GM23248 (cell line): ENCODE data around the gene FBXL4. TPM values are rescaled to one million over a fixed set of nuclear protein-coding genes. Genes with fewer than 3 reads are reported as not detected.

Experiments used
- DNase-seq: peaks from one replicate; pipeline ENCODE4 v3.0.0-alpha.2; 2015
- H2AFZ ChIP-seq: fragments of 200-600 bp; sonication (generic); 2 replicates; pipeline ENCODE4 v1.6.1; 2016; ENCODE audit warnings: antibody characterized with exemption
- H3F3A ChIP-seq: fragments of 200-600 bp; sonication (generic); 2 replicates; pipeline ENCODE4 v1.6.1; 2016; ENCODE audit warnings: mild to moderate bottlenecking, antibody characterized with exemption, mixed run types; ENCODE audit not compliant: insufficient read depth
- H3K27ac ChIP-seq: fragments of 200-600 bp; sonication (generic); 2 replicates; pipeline ENCODE4 v1.5.1; 2016; ENCODE audit warnings: mild to moderate bottlenecking
- H3K27me3 ChIP-seq: fragments of 200-600 bp; sonication (generic); replicated peaks from 2 replicates; pipeline ENCODE4 v1.6.1; 2016; ENCODE audit warnings: mild to moderate bottlenecking; ENCODE audit not compliant: insufficient read depth
- H3K36me3 ChIP-seq: fragments of 200-600 bp; sonication (generic); 2 replicates; pipeline ENCODE4 v1.6.1; 2016; ENCODE audit warnings: low read depth, mild to moderate bottlenecking
- H3K4me1 ChIP-seq: fragments of 200-600 bp; sonication (generic); 2 replicates; pipeline ENCODE4 v1.6.1; 2016; ENCODE audit warnings: mild to moderate bottlenecking; ENCODE audit not compliant: insufficient read depth
- H3K4me2 ChIP-seq: fragments of 200-600 bp; sonication (generic); one replicate; pipeline ENCODE4 v1.6.1; 2016; ENCODE audit warnings: mild to moderate bottlenecking; ENCODE audit not compliant: unreplicated experiment
- H3K4me3 ChIP-seq: fragments of 200-600 bp; sonication (generic); 2 replicates; pipeline ENCODE4 v1.5.1; 2016; ENCODE audit warnings: mild to moderate bottlenecking
- H3K79me2 ChIP-seq: fragments of 200-600 bp; sonication (generic); 2 replicates; pipeline ENCODE4 v1.6.1; 2016; ENCODE audit warnings: mild to moderate bottlenecking; ENCODE audit not compliant: insufficient read depth
- H3K9ac ChIP-seq: fragments of 200-600 bp; sonication (generic); 2 replicates; pipeline ENCODE4 v1.6.1; 2016; ENCODE audit warnings: mild to moderate bottlenecking
- H3K9me2 ChIP-seq: fragments of 200-600 bp; sonication (generic); 2 replicates; pipeline ENCODE4 v1.6.1; 2016; ENCODE audit warnings: mixed run types, mild to moderate bottlenecking, moderate library complexity; ENCODE audit not compliant: insufficient read depth
- H3K9me3 ChIP-seq: fragments of 200-600 bp; sonication (generic); one replicate; pipeline ENCODE4 v1.6.1; 2017; ENCODE audit warnings: low read depth
- H4K20me1 ChIP-seq: fragments of 200-600 bp; sonication (generic); 2 replicates; pipeline ENCODE4 v1.6.0; 2016; ENCODE audit not compliant: insufficient read depth
- EZH2 ChIP-seq: fragments of 200-600 bp; sonication (generic); IDR thresholded peaks from 2 replicates; pipeline ENCODE4 v1.6.1; 2018; ENCODE audit warnings: antibody characterized with exemption, mild to moderate bottlenecking; ENCODE audit not compliant: insufficient read depth, poor library complexity, severe bottlenecking
- EZH2phosphoT487 ChIP-seq: fragments of 200-600 bp; sonication (generic); IDR thresholded peaks from 2 replicates; pipeline ENCODE4 v1.6.1; 2018; ENCODE audit warnings: antibody characterized with exemption, moderate library complexity, mild to moderate bottlenecking, low read depth; ENCODE audit not compliant: insufficient read depth
- WGBS, 2 experiments: methylation state at CpG; one replicate each; pipeline ENCODE4 v1.1.6; 2015 to 2017; ENCODE audit warnings: low lambda C conversion rate in 2 of 2, low coverage in 1 of 2; ENCODE audit errors: missing lambda C conversion rate in 2 of 2; 5-methylcytosine and 5-hydroxymethylcytosine counted together
- in situ Hi-C: fragments of 300-500 bp; cut with MboI; formaldehyde crosslinking; loops from 2 replicates; pipeline ENCODE4 v1.15.0; 2020
- polyA plus RNA-seq: library from polyadenylated mRNA; unstranded; fragments of >200 nt; fragmentation: Nextera tagmentation; extraction: Ambion mirVana; gene quantifications from 2 replicates; pipeline ENCODE4 v1.2.1, GENCODE V29; 2016
- total RNA-seq: library from RNA; depleted of rRNA; stranded (reverse); fragments of >200 nt; shearing (Covaris generic); gene quantifications from 2 replicates; pipeline ENCODE4 v1.2.3, GENCODE V29; 2014

FBXL4 gene
- total and polyA plus RNA-seq, 2 experiments from 2014 or later: 11.3 to 15.1 TPM

DNA sequence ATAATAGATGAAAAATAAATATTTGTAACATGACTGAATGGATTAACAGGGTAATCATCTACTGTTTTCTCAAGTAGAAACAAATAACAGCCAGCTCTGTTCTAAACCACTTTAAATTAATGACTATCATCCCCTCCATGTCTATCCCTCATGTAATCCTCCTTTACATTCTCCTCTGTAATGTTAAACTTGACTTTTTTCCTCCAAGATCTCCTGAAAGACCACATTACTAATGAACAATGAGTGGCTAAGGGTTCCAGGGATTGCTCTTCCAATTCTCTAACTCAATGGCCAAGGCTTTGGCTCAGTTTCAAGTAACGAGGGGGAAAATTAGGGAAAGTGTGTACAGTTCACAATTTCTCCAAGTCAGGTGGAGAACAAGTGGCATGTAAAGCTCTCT lies 37.6 kb upstream of the FBXL4 start:
- H4K20me1 ChIP-seq: no peaks in the 10 kb centered on the region
- no peak overlapping the region for H3K4me2 ChIP-seq
- H3K36me3 ChIP-seq: no peaks in the 10 kb centered on the region
- H3F3A ChIP-seq: no peaks in the 10 kb centered on the region
- H3K9ac ChIP-seq: no peak overlapping the region
- H3K4me1 ChIP-seq: no peaks in the 10 kb centered on the region
- peaks cover 5% of the 10 kb centered on the region; the same call in 1 of the 2 replicates for H3K27me3 ChIP-seq
- H3K79me2 ChIP-seq: no peaks in the 10 kb centered on the region
- H3K4me3 ChIP-seq: no peak overlapping the region
- WGBS, 2 experiments: 16 to 23% methylated on average over 1 of the region's 1 CpG
- H2AFZ ChIP-seq: no peak overlapping the region
- no peak for DNase-seq
- H3K9me3 ChIP-seq: no peaks in the 10 kb centered on the region
- in situ Hi-C loops: no loop called here
- no peaks in the 10 kb centered on the region for H3K9me2 ChIP-seq
- no peak overlapping the region for H3K27ac ChIP-seq
- TF ChIP-seq EZH2phosphoT487: no peak
- no peak for TF ChIP-seq EZH2

DNA sequence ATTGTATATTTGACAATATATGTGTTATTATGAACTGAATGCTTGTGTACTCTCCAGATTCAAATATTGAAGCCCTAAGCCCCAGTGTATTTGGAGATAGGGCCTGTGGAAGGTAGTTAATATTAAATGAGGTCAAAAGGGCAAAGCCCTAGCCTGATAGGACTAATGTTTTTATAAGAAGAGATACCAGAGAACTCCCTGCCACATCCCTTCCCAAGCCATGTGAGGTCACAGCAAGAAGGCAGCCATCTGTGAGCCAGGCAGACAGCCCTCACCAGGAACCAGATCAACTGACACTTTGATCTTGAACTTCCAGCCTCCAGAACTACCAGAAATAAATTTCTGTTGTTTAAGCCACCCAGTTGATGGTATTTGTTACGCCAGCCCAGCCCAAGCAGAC lies 36.4 kb upstream of the FBXL4 start:
- in situ Hi-C loops: no loop called here
- H3K9ac ChIP-seq: no peak overlapping the region
- no peaks in the 10 kb centered on the region for H4K20me1 ChIP-seq
- no peaks in the 10 kb centered on the region for H3F3A ChIP-seq
- no peaks in the 10 kb centered on the region for H3K79me2 ChIP-seq
- TF ChIP-seq EZH2phosphoT487 (no peak), EZH2 (no peak)
- peaks cover 5% of the 10 kb centered on the region; the same call in 1 of the 2 replicates for H3K27me3 ChIP-seq
- no peak overlapping the region for H3K27ac ChIP-seq
- WGBS, 2 experiments: 3 to 5% methylated on average over 1 of the region's 1 CpG
- no peaks in the 10 kb centered on the region for H3K4me1 ChIP-seq
- H3K36me3 ChIP-seq: no peaks in the 10 kb centered on the region
- H2AFZ ChIP-seq: no peak overlapping the region
- no peaks in the 10 kb centered on the region for H3K9me3 ChIP-seq
- H3K4me3 ChIP-seq: no peak overlapping the region
- H3K4me2 ChIP-seq: no peak overlapping the region
- no peaks in the 10 kb centered on the region for H3K9me2 ChIP-seq
- DNase-seq: no peak

DNA sequence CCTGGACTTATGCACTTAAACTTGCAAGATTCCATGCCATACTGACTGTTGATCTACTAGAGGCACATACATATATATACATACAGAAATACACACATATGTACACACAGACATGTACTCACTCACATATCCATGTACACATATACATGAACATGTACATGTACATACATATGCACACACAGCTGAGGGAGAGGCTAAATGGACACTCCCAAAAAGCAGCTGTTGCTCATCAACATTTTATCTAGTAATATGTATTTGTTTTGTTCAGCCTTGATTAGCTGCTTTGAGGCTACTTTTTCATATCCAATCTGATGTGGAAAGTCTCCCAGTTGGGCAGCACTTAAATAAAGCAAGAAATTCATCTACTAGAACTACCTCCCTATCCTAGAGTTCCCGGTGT lies 33.7 kb upstream of the FBXL4 start:
- no peaks in the 10 kb centered on the region for H3K79me2 ChIP-seq
- no peak overlapping the region for H3K27ac ChIP-seq
- no peak for DNase-seq
- no peaks in the 10 kb centered on the region for H3K9me3 ChIP-seq
- H3K9me2 ChIP-seq: no peaks in the 10 kb centered on the region
- peaks cover 9% of the 10 kb centered on the region; the same call in 1 of the 2 replicates for H3K27me3 ChIP-seq
- no peak for TF ChIP-seq EZH2
- TF ChIP-seq EZH2phosphoT487: no peak
- WGBS, 2 experiments: 61 to 76% methylated on average over 1 of the region's 1 CpG
- no peak overlapping the region for H3K9ac ChIP-seq
- no peaks in the 10 kb centered on the region for H3K4me1 ChIP-seq
- H3K4me3 ChIP-seq: no peak overlapping the region
- in situ Hi-C loops: no loop called here
- no peak overlapping the region for H3K4me2 ChIP-seq
- H2AFZ ChIP-seq: no peak overlapping the region
- no peaks in the 10 kb centered on the region for H4K20me1 ChIP-seq
- no peaks in the 10 kb centered on the region for H3K36me3 ChIP-seq
- no peaks in the 10 kb centered on the region for H3F3A ChIP-seq

DNA sequence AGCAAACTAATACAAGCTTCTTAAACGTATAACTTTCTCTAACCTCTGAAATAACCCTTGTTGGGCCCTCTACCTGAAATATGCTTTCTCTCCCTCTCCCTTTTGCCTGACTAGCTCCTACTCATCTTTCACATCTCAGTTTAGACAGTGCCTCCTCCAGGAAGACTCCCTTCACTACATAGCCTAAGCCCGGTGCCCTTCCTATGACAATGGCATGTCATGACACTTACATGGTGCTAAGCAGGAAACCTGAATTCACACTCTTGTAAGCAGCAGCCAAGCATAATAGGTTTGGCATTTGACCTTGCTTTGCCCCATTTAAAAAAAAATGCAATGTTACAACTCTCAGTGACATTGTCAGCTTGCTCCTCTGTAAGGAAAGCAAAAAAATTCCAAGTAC lies 33.1 kb upstream of the FBXL4 start:
- in situ Hi-C loops: no loop called here
- no peak overlapping the region for H3K4me3 ChIP-seq
- H3K9ac ChIP-seq: no peak overlapping the region
- H3K9me2 ChIP-seq: no peaks in the 10 kb centered on the region
- H3K4me1 ChIP-seq: no peaks in the 10 kb centered on the region
- H3K27me3 ChIP-seq: peaks cover 9% of the 10 kb centered on the region; the same call in 1 of the 2 replicates
- no peak for TF ChIP-seq EZH2
- TF ChIP-seq EZH2phosphoT487: no peak
- no peaks in the 10 kb centered on the region for H4K20me1 ChIP-seq
- no peak overlapping the region for H2AFZ ChIP-seq
- H3K27ac ChIP-seq: no peak overlapping the region
- no peaks in the 10 kb centered on the region for H3F3A ChIP-seq
- WGBS, 2 experiments: 47 to 50% methylated on average over 2 of the region's 2 CpGs
- no peaks in the 10 kb centered on the region for H3K9me3 ChIP-seq
- no peak overlapping the region for H3K4me2 ChIP-seq
- no peaks in the 10 kb centered on the region for H3K36me3 ChIP-seq
- DNase-seq: no peak
- no peaks in the 10 kb centered on the region for H3K79me2 ChIP-seq

DNA sequence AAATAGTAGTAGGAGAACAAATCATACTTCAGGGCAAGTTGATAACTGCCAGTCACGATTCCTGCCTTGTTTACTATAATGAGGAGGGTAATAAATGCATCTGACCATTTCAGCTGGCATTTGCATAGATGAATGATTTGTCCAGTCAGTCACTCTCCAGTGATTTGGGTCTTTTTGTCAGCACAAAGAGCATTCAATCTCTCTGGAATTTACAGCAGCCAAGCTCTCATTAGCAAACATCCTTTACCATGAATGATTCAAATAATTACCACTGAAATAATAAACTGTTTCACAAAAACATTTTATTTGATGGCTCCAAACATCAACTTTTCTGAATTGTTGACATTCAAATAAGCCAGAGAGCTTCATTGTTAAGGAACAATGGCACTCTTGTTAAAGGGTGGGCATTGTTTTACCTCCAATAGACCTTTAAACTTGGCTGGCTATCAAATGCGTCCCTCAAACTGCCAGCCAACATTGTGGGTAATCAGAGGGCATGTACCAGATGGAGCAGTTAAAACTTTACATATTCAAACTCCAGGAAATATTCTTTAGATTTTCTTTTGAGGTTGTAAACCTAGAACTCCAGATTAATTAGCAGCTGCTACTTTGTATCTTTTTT lies 30.0 kb upstream of the FBXL4 start:
- H3K27me3 ChIP-seq: 0 out of 2 replicates have a peak, but pooled peaks cover 6% of the 10 kb centered on the region
- no peaks in the 10 kb centered on the region for H3F3A ChIP-seq
- no peak overlapping the region for H2AFZ ChIP-seq
- H4K20me1 ChIP-seq: no peaks in the 10 kb centered on the region
- no peaks in the 10 kb centered on the region for H3K4me1 ChIP-seq
- H3K4me2 ChIP-seq: no peak overlapping the region
- H3K27ac ChIP-seq: no peak overlapping the region
- H3K36me3 ChIP-seq: no peaks in the 10 kb centered on the region
- no peak for DNase-seq
- in situ Hi-C loops: no loop called here
- no peaks in the 10 kb centered on the region for H3K9me2 ChIP-seq
- no peaks in the 10 kb centered on the region for H3K79me2 ChIP-seq
- TF ChIP-seq EZH2 (no peak), EZH2phosphoT487 (no peak)
- no peak overlapping the region for H3K4me3 ChIP-seq
- no peaks in the 10 kb centered on the region for H3K9me3 ChIP-seq
- 20 to 22% methylated on average over 2 of the region's 2 CpGs for WGBS, 2 experiments
- no peak overlapping the region for H3K9ac ChIP-seq
